AG09309 (cell line): Measurements from ENCODE around the gene ANKRD27.

Experiments used
- DNase-seq: peaks from one replicate; pipeline ENCODE4 v3.0.0-alpha.2; 2010; ENCODE audit warnings: low read depth
- H3K4me3 ChIP-seq: 2 replicates; pipeline ENCODE4 v1.5.1; 2011; ENCODE audit warnings: mild to moderate bottlenecking, low read depth, low read length, moderate library complexity; ENCODE audit not compliant: control insufficient read depth
- TF ChIP-seq, protein P1 (sequence below): IDR thresholded peaks from 2 replicates; pipeline ENCODE4 v1.5.1; 2011; ENCODE audit warnings: mild to moderate bottlenecking, low read depth, low read length, inconsistent platforms; ENCODE audit not compliant: insufficient read depth, control insufficient read depth; ENCODE audit errors: missing control alignments

ANKRD27 gene

DNA sequence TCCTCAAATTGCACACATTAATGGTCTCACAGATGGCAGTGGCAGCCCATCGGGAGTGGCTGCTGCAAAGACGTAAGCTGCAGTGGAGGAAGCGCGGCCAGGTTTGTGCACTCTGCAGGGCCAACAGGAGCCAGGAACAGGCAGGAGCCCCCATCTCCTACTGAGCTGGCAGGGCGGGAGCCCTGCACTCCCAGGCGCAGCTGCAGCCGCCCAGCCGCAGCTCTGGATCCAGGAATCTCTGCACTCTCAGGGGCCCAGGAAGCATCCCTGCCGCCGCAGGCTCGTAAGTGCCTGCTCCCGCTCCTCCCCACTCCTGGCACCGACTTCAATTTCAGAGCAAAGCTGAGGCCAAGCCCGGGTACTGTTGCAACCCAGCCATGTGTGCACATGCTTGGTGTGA lies 37.5 kb downstream of the ANKRD27 start:
- TF ChIP-seq, protein P1, sequence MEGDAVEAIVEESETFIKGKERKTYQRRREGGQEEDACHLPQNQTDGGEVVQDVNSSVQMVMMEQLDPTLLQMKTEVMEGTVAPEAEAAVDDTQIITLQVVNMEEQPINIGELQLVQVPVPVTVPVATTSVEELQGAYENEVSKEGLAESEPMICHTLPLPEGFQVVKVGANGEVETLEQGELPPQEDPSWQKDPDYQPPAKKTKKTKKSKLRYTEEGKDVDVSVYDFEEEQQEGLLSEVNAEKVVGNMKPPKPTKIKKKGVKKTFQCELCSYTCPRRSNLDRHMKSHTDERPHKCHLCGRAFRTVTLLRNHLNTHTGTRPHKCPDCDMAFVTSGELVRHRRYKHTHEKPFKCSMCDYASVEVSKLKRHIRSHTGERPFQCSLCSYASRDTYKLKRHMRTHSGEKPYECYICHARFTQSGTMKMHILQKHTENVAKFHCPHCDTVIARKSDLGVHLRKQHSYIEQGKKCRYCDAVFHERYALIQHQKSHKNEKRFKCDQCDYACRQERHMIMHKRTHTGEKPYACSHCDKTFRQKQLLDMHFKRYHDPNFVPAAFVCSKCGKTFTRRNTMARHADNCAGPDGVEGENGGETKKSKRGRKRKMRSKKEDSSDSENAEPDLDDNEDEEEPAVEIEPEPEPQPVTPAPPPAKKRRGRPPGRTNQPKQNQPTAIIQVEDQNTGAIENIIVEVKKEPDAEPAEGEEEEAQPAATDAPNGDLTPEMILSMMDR, result no peak
- no peak overlapping the region for H3K4me3 ChIP-seq
- no peak for DNase-seq

DNA sequence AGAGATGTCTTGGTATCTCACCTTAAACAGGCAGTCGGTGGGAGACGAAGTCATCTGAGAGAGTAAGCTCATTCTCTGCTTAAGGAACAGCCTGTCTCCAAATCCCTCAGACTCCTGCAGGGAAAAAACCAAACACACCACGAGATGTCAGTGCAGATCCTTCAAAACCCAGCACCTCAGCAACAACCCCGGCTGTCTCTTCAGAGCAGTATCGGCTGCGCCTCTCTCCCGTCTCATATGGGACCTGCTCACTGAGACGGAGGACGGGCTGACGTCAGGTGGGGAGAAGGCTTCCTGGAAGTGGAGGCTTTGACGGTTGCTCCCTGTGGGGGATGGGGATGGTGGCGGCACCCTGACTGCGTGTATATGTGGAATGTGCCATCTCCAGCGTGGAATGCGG lies 43.6 kb downstream of the ANKRD27 start:
- TF ChIP-seq, protein P1, result no peak
- no peak for DNase-seq
- H3K4me3 ChIP-seq, result no peak overlapping the region

DNA sequence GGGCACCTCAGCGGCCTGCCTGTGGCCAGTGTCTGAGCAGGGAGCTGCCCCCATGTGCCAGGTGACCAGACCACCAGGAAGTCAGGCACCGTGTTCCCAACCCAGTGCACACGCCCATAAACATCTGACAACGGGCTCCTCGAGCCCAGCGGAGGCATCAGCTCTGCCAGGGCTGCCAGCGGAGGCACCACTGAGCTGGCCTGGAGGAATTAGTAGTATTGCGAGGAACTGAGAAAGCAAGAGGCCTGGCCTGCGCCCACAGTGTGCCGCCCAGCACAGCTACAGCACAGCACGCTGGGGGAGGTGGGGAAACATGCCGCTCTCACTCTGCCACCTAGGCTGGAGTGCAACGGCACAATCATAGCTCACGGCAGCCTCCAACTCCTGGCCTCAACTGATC lies 44.6 kb downstream of the ANKRD27 start:
- TF ChIP-seq, protein P1, result no peak
- no peak for DNase-seq
- no peak overlapping the region for H3K4me3 ChIP-seq

DNA sequence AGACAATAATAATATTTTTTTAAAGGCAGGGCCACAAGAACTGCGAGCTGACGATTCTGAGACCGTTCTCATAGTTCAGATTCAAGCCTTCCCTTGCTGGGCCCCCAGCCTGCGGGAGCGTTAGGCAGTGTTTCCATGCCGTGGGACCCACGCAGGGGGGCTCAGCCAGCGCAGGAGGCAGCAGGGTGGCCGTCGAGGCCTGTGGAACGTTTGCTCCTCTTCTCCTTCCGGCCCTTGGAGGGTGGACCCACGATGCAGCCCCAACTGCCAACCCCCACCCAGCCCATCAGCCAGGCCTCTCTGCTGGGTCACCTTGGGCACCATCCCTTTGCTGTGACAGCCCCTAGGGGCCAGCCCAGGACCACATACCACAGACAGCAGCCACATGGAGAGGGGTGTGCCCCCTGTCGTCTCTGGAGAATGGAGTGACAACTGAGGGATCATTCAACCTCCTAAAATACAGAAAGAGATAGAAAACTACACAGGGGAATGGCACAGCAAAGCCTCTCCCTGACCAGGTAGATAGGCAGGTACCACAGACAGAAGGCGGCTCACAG lies 47.2 kb downstream of the ANKRD27 start:
- TF ChIP-seq, protein P1, result no peak
- DNase-seq, result no peak
- H3K4me3 ChIP-seq, result no peak overlapping the region

DNA sequence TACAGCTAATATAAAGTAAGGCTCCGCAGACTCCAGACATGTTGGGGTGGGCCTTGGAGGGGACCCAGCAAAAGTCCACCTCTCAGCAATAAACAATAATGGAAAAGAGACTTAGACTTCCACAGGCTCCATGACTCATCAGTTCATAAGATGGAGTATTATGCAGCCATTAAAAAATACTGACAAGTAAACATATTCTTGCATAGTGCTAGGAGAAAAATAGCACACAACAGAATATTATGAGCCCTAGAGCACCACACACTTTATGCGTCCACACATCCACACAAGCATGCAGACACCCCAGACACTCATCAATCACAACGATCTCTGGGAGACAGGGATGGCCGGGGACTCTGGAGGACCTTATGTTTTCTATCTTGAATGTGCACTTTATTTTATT lies 48.0 kb downstream of the ANKRD27 start:
- no peak for DNase-seq
- TF ChIP-seq, protein P1, result no peak
- no peak overlapping the region for H3K4me3 ChIP-seq

DNA sequence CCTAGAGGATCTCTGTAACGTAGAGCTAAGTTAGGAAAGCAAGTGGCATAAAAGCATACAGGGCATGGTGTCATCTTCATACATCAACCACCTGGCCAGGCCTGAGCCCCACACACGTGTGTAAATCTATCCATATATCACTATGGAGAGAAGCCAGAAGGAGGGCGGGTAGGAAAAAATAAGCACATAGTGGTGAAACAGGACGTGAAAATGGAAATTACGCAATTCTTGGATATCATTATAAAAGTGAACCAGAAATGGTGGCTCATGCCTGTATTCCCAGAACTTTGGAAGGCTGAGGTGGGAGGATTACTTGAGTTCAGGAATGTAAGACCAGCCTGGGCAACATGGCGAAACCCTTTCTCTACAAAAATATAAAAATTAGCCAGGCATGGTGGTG lies 50.6 kb downstream of the ANKRD27 start:
- TF ChIP-seq, protein P1, result no peak
- DNase-seq, result no peak
- no peak overlapping the region for H3K4me3 ChIP-seq

DNA sequence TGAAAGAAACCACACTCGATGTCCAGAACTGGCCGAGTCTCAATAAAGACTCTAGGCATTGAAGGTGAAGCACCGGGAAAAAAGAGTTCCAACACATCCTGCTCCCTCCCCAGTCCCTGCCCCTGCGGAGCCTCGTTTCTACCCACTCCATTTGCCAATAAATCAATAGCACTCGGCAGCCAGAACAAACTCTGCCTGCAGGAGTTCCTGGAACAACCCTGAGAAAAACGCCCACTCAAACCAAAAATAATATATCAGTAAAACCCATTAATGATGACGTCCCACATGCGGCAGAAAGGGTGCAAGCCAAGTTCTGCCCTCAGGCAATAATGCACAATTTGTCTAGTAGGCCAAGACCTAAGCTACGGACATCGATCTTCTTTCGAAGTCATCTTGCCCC lies 53.0 kb downstream of the ANKRD27 start:
- no peak for DNase-seq
- TF ChIP-seq, protein P1, result no peak
- H3K4me3 ChIP-seq, result no peak overlapping the region
